ENCODE data around the gene TRIP12.
A peak's percentile ranks its signal among the peaks of the same experiment; 100 is the strongest.
"Not testable (repeated sequence)": the region's sequence is repeated elsewhere in the genome, so short reads cannot be mapped to it uniquely, and the experiment has no call there.

TRIP12 gene

GRCh38 chr2:229920011-229920641, 1.7 kb downstream of the TRIP12 start:
- no peak for ATAC-seq

GRCh38 chr2:229917793-229918192, 4.0 kb downstream of the TRIP12 start:
- no peak for ATAC-seq

DNA sequence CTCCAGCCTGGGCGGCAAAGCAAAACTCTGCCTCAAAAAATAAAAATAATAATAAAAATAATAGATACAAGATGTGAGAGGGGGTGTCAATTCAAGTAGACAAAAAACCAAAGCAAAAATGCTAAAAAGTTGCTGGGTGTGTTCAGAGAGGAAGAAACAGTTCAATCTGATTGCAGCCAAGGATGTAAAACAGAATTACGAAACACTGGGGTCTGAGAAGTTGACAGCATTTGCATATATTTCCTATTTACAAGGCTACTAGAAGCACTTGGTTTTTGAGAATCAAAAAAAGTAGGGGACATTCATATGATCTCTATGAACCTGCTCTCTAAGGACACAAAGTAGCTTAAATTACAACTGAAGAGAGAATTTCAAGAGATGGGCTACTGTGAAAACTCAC, 7.6 kb downstream of the TRIP12 start:
- ATAC-seq, result no peak

- peak; percentile 65 to 70 for ATAC-seq
These were observed 10.9 kb downstream of the TRIP12 start for GRCh38 chr2:229910832-229911412.

DNA sequence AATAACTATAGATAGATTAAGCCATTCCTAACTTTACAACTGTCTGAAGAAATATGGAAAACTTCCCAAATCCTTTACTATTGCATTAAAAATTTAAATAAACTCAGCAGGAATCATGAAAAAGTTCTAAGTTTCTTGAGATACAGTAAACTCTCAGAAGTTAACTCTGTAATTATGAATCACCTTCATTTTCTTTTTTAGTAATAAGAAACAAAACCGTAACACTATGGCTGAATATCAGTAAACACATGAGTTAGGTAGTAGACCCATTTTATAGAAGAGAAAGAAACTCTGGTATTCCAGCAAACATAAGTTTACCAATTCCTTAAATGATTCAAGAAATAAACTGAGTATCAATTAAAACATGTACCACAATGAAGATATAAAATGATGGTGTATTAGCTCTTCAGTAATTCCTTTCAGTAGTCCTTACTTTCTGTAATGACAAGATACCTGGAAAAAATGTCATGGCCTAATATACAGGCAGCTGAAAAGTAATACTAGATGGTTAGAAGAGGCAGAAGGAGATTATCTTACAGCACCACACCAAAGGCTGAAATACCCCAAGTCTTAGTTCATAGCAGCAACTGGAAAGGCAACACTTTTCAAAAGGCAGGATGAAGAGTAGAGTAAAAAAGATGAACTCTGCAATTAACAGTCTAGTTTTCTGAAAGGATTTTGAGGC, 11.5 kb downstream of the TRIP12 start:
- peak; percentile 57 to 77 for ATAC-seq

- no peak for ATAC-seq
These were observed 12.7 kb downstream of the TRIP12 start for GRCh38 chr2:229909090-229909489.

- ATAC-seq, result no peak
These were observed 16.2 kb downstream of the TRIP12 start for GRCh38 chr2:229905601-229906000.

- no peak for ATAC-seq
These were observed 18.8 kb downstream of the TRIP12 start for GRCh38 chr2:229903037-229903436.

- no peak for ATAC-seq
These were observed 20.0 kb downstream of the TRIP12 start for GRCh38 chr2:229901819-229902218.

GRCh38 chr2:229900514-229900913, 21.3 kb downstream of the TRIP12 start:
- not testable (repeated sequence) for ATAC-seq

DNA sequence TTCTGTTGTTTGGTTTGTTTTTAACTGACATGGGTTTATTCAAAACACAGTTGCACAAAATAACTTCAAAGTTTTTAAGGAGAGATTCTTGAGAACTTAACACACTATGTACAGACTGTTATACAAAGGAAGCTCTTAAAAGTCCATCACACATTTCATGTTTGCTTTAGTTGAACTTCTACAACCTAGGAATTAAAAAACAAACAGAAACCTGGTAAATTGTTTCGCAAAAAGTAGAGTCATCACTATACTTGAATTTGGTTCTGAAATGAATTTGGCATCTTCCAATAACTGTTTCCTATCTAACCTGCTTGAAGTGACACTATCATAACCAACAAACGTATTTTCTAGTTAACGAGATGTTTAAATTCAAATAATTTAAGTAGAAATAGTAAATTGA, 21.8 kb downstream of the TRIP12 start:
- ATAC-seq, result peak in 1 of 2 donors; percentile 43

GRCh38 chr2:229899604-229900003, 22.2 kb downstream of the TRIP12 start:
- no peak for ATAC-seq

GRCh38 chr2:229896857-229897256, 25.0 kb downstream of the TRIP12 start:
- no peak for ATAC-seq

DNA sequence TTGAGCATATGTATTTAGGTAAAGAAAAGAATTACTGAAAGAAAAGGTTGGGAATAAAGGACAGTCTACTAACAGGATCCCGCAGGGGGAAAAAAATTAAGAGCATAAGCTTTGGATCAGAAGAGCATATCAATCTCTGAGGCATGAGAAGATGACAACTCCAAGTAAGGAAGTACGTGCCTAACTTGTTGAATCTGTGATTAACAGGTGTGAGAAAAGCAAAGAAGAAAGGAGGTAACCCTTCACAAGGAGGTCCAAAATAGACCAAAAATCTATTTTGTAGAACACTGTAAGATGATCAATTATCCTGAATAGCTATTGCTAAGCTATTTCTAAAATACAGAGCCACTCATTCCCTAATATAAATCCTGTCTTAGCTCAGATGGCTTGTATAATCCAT, 32.8 kb downstream of the TRIP12 start:
- no peak for ATAC-seq

DNA sequence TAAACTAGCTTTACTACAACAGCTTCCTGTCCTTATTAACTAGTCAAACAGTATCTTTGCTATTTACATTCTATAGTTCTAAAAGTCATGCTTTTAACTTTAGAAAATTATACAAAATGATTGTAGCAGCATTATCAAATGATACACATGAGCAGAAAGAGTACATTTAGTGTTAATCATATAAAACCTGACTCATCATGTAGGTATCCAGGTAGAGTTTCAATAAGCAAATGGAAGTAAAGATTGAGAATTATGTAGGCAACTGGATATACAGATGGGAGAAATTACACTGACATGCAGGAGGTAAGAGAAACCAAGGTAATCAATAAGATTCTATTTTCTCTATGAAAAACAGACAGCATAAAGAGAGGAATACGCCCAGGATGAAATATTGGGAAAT, 33.8 kb downstream of the TRIP12 start:
- no peak for ATAC-seq

DNA sequence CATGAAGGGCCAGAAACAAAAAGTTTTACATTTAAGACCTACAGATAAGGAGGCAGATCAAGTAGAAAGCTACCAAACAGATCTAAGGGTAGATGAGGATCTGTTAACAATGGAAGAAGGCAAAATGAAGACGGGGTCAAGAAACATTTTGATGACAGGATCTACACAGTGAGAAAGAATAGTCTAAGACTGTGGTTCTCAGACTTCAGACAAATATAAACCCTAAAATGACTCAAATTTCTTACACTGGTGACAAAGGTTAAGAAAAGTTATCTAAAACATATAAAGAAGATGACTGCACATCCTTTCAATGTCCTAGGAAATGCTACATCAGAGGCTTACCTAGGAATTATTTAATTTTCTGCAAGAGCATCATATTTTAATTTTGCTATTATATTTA, 34.4 kb downstream of the TRIP12 start:
- ATAC-seq, result peak; percentile 39 to 46

- peak; percentile 76 to 86 for ATAC-seq
These were observed 36.8 kb downstream of the TRIP12 start for GRCh38 chr2:229884775-229885699.

GRCh38 chr2:229882583-229882982, 39.2 kb downstream of the TRIP12 start:
- ATAC-seq, result peak in 1 of 2 donors; percentile 23

- no peak for ATAC-seq
These were observed 40.8 kb downstream of the TRIP12 start for GRCh38 chr2:229880892-229881586.

- no peak for ATAC-seq
These were observed 42.4 kb downstream of the TRIP12 start for GRCh38 chr2:229879191-229879950.

- no peak for ATAC-seq
These were observed 46.3 kb downstream of the TRIP12 start for GRCh38 chr2:229875549-229875948.

GRCh38 chr2:229874647-229875046, 47.2 kb downstream of the TRIP12 start:
- no peak for ATAC-seq
